Retina (tissue), 1 donor: ENCODE data around the gene TMEM273.
A peak's percentile ranks its signal among the peaks of the same experiment; 100 is the strongest.

ENCODE experiments used
- DNase-seq: peaks from one replicate; pipeline ENCODE4 v3.0.0-alpha.2; 2016

TMEM273 gene

GRCh38 chr10:49112098-49112497 is 76.1 kb downstream of the TMEM273 start:
- DNase-seq, result no peak

GRCh38 chr10:49111320-49111698 is 76.9 kb downstream of the TMEM273 start:
- DNase-seq, result no peak

GRCh38 chr10:49110684-49111319 is 77.4 kb downstream of the TMEM273 start:
- DNase-seq, result no peak

DNA sequence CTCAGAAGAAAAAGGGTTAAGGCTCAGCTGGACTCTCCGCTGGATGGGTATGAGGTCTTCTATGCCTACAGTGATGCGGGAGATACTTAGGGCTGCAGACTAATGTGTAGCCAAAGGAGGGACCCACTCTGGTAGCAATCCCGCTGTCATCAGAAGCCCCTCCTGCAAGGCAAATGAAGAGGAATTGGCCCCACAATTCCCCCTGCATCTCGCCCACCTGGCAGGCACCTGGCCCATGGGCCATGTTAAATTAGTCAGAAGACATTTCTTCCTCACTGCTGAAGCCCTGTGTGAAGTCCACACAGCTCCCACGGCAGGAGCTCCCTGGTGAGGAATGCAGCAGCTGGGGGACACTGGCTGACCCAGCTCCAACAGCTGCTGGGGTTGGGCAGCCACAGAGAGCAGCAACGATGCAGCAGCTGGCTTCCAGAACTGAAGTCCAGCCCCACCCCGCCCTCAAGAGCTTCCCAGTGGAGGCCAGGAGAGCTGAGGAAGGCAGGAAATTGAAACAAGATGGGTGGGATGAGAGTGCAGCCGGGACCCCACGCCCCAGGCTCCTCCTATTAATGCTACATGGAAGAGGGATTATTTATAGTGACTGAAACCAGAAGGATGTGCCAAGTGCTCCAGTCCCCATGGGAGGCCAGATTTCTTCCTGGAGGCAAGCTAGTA is 78.4 kb downstream of the TMEM273 start:
- DNase-seq, result peak; percentile 41

DNA sequence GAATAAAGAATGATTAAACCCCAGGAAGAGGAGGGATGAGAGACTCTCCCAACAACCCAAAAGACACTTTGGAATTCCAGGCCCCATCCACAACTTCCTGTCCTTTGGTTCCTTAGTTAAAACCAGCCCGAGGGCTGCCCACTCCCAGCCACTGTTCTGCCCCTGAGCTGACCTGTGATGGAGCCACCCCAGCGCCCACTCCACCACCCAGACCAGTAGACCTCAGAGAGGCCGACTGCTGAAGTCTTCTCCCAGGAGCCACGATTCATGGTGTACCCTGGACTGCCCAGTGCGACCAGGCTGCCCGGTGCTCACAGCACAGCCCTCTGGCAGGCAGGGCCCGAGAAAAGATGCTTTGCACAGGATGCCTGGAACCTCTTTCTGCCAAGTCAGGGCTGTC is 79.5 kb downstream of the TMEM273 start:
- DNase-seq, result no peak

- no peak for DNase-seq
Observed at GRCh38 chr10:49107887-49108267, 80.3 kb downstream of the TMEM273 start.

DNA sequence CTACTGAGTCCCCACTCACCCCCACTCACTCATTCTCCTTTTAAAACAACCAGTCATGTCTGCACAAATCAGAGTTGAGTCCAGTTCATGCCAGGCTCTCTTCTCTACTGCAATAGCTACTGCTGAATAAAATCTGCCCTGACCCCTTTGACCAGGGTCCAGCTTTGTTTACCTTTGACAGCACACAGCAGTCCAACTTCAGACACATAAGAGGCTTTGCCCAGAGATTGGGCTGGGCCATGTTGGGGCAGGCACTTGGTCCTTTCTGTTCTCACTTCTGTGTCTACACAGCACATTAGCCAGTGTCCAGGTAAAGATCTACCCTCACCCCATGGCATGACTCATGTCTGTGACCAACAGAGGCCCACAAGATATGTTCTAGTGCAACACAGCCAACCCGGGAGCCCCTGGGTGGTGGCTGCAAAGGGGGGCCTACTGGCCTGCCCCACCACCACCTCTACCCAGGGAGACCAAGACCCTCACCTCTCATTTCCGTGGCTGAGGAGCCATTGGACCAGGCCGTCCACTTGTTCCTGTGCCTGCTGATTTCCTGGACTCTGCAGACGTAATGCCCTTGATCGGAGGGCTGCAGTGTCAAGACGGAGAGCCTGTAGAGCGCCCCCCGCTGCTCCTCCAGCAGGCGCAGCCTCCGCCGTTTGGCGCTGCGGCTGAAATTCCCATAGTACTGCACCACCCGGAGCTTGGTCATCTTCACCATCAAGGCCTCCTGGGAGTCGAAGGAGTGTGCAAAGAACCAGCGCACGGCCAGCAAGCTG is 80.9 kb downstream of the TMEM273 start:
- DNase-seq, result no peak

GRCh38 chr10:49106451-49106850 is 81.7 kb downstream of the TMEM273 start:
- no peak for DNase-seq

DNA sequence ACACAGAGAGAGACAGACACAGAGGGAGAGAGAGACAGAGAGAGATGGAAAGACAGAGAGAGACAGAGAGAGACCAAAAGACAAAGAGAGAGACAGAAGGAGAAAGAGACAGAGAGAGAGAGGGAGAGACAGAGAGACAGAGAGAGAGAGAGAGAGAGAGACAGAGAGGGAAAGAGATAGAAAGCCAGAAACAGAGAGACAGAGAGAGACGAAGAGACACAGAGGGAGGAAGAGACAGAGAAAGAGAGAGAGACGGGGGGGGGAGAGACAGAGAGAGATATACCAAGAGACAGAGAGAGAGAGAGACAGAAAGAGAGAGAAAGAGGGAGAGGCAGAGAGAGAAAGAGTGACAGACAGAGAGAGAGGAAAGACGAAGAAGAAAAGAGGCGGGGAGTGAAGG is 83.1 kb downstream of the TMEM273 start:
- DNase-seq, result no peak
